SU-DHL-6 (cell line): ENCODE results near the gene TACC3.

Source experiments
- H2AFZ ChIP-seq: fragments of 200-600 bp; sonication (generic); 2 replicates; pipeline ENCODE4 v1.6.1; 2014; ENCODE audit warnings: low read depth, mild to moderate bottlenecking, moderate library complexity, mixed read lengths, antibody characterized with exemption, low read length; ENCODE audit not compliant: severe bottlenecking
- H3F3A ChIP-seq: fragments of 200-600 bp; shearing (Covaris generic); 2 replicates; pipeline ENCODE4 v1.6.0; 2016; ENCODE audit warnings: antibody characterized with exemption, mild to moderate bottlenecking; ENCODE audit not compliant: insufficient read depth
- H3K27ac ChIP-seq: fragments of 200-600 bp; sonication (generic); 2 replicates; pipeline ENCODE4 v1.5.1; 2016; ENCODE audit warnings: low read depth, mild to moderate bottlenecking, low read length, moderate library complexity, mixed read lengths
- H3K27me3 ChIP-seq: fragments of 200-600 bp; sonication (generic), shearing (Covaris generic); 2 replicates; pipeline ENCODE4 v1.6.0; 2014; ENCODE audit warnings: mild to moderate bottlenecking, low read length
- H3K36me3 ChIP-seq: fragments of 200-600 bp; sonication (generic); 2 replicates; pipeline ENCODE4 v1.6.1; 2014; ENCODE audit warnings: mild to moderate bottlenecking, low read length, mixed read lengths
- H3K4me2 ChIP-seq: fragments of 300-600, 200-600 bp; shearing (Covaris generic), sonication (generic); 2 replicates; pipeline ENCODE4 v1.6.0; 2014; ENCODE audit warnings: low read length, low read depth, mild to moderate bottlenecking; ENCODE audit not compliant: poor library complexity, severe bottlenecking
- H3K4me3 ChIP-seq: fragments of 200-600 bp; sonication (generic); 2 replicates; pipeline ENCODE4 v1.5.1; 2014; ENCODE audit warnings: antibody characterized with exemption, low read length, mild to moderate bottlenecking, mixed read lengths; ENCODE audit not compliant: insufficient read depth, poor library complexity, severe bottlenecking
- H3K79me2 ChIP-seq: fragments of 200-600 bp; sonication (generic); 2 replicates; pipeline ENCODE4 v1.6.1; 2014; ENCODE audit warnings: mild to moderate bottlenecking, low read length, moderate library complexity; ENCODE audit not compliant: insufficient read depth
- H3K9ac ChIP-seq: fragments of 200-600 bp; sonication (generic); 2 replicates; pipeline ENCODE4 v1.7.0; 2014; ENCODE audit warnings: mild to moderate bottlenecking, low read length
- H3K9me2 ChIP-seq: fragments of 200-600 bp; sonication (generic); replicated peaks from 2 replicates; pipeline ENCODE4 v1.6.1; 2014; ENCODE audit warnings: low read length; ENCODE audit not compliant: insufficient read depth
- H3K9me3 ChIP-seq: fragments of 200-600 bp; sonication (generic); 2 replicates; pipeline ENCODE4 v1.6.1; 2014; ENCODE audit warnings: low read length, mixed read lengths; ENCODE audit not compliant: insufficient read depth
- H4K20me1 ChIP-seq: fragments of 200-600 bp; sonication (generic); 2 replicates; pipeline ENCODE4 v1.6.1; 2014; ENCODE audit warnings: low read depth, mild to moderate bottlenecking, antibody characterized with exemption, low read length, moderate library complexity, mixed read lengths
- CTCF ChIP-seq: fragments of 200-600 bp; sonication (generic); IDR thresholded peaks from one replicate; pipeline ENCODE4 v1.5.1; 2017; ENCODE audit warnings: antibody characterized with exemption, mild to moderate bottlenecking, low read length, moderate library complexity; ENCODE audit not compliant: insufficient read depth, poor library complexity, severe bottlenecking
- EZH2phosphoT487 ChIP-seq: fragments of 200-600 bp; sonication (generic), shearing (Covaris generic); conservative IDR thresholded peaks from 2 replicates; pipeline ENCODE4 v1.6.1; 2018; ENCODE audit warnings: mild to moderate bottlenecking, antibody characterized with exemption, low read length, moderate library complexity, mixed read lengths

TACC3 gene

GRCh38 chr4:1783015-1783414, 61.7 kb downstream of the TACC3 start:
- no peak overlapping the region for H3K9ac ChIP-seq
- H3F3A ChIP-seq: no peaks in the 10 kb centered on the region
- no peak overlapping the region for H2AFZ ChIP-seq
- no peaks in the 10 kb centered on the region for H3K27me3 ChIP-seq
- H3K27ac ChIP-seq: no peak overlapping the region
- no peaks in the 10 kb centered on the region for H3K79me2 ChIP-seq
- H3K9me2 ChIP-seq: no peaks in the 10 kb centered on the region
- no peaks in the 10 kb centered on the region for H4K20me1 ChIP-seq
- no peak overlapping the region for H3K4me2 ChIP-seq
- TF ChIP-seq EZH2phosphoT487 (no peak), CTCF (no peak)
- no peak overlapping the region for H3K4me3 ChIP-seq
- no peaks in the 10 kb centered on the region for H3K9me3 ChIP-seq
- H3K36me3 ChIP-seq: no peaks in the 10 kb centered on the region

- Histone ChIP-seq H3K9me3 (no peaks in the 10 kb centered on the region), H3K27me3 (no peaks in the 10 kb centered on the region), H3K4me2 (no peak overlapping the region), H3F3A (no peaks in the 10 kb centered on the region), H3K27ac (no peak overlapping the region), H3K4me3 (no peak overlapping the region), H3K79me2 (no peaks in the 10 kb centered on the region), H3K9ac (no peak overlapping the region), H3K9me2 (no peaks in the 10 kb centered on the region), H4K20me1 (no peaks in the 10 kb centered on the region), H2AFZ (no peak overlapping the region), H3K36me3 (no peaks in the 10 kb centered on the region)
- no peak for TF ChIP-seq CTCF
- no peak for TF ChIP-seq EZH2phosphoT487
Measured at GRCh38 chr4:1783970-1784369, 62.6 kb downstream of the TACC3 start.

- no peak overlapping the region for H2AFZ ChIP-seq
- H3K79me2 ChIP-seq: no peaks in the 10 kb centered on the region
- no peaks in the 10 kb centered on the region for H4K20me1 ChIP-seq
- H3K4me3 ChIP-seq: no peak overlapping the region
- H3F3A ChIP-seq: no peaks in the 10 kb centered on the region
- H3K9me3 ChIP-seq: no peaks in the 10 kb centered on the region
- no peak overlapping the region for H3K4me2 ChIP-seq
- no peak overlapping the region for H3K9ac ChIP-seq
- H3K27ac ChIP-seq: no peak overlapping the region
- TF ChIP-seq EZH2phosphoT487 (no peak), CTCF (no peak)
- H3K27me3 ChIP-seq: no peaks in the 10 kb centered on the region
- no peaks in the 10 kb centered on the region for H3K36me3 ChIP-seq
- no peaks in the 10 kb centered on the region for H3K9me2 ChIP-seq
Measured at GRCh38 chr4:1784395-1784788, 63.1 kb downstream of the TACC3 start.
